HEK293 (cell line): ENCODE data around the gene ATP5PB.

Experiments used
- CTCF ChIA-PET: fragments of 350-600 bp; formaldehyde crosslinking; extraction: SDS; loops from one replicate; lab custom pipeline; 2021; ENCODE audit warnings: antibody characterized with exemption; lab: Yijun Ruan, JAX
- POLR2A ChIA-PET: fragments of 300-600 bp; formaldehyde crosslinking; extraction: SDS; loops from one replicate; lab custom pipeline; 2020; ENCODE audit warnings: antibody characterized with exemption, inconsistent platforms; lab: Yijun Ruan, JAX
- H3K27ac ChIP-seq: fragments of 200-500 bp; sonication (Bioruptor generic); 2 replicates; pipeline ENCODE4 v1.5.1; 2014; ENCODE audit warnings: low read depth, low read length, control low read depth, inconsistent platforms; ENCODE audit errors: extremely low read depth
- H3K36me3 ChIP-seq, 2 experiments: fragments of 200-500 bp in 1 of 2; sonication (Bioruptor generic) in 1 of 2; 1 replicate in 1 of 2; 2 replicates in 1 of 2; pipeline ENCODE4 v1.5.1; 2014 to 2017; ENCODE audit warnings: inconsistent platforms in 2 of 2, low read length in 2 of 2; ENCODE audit not compliant: control insufficient read depth in 2 of 2, insufficient read depth in 1 of 2
- H3K4me1 ChIP-seq: fragments of 200-500 bp; sonication (Bioruptor generic); 2 replicates; pipeline ENCODE4 v1.5.1; 2014; ENCODE audit warnings: mild to moderate bottlenecking, low read length, inconsistent platforms; ENCODE audit not compliant: control insufficient read depth, insufficient read depth
- H3K4me3 ChIP-seq: 2 replicates; pipeline ENCODE4 v1.5.1; 2011; ENCODE audit warnings: low read depth, mild to moderate bottlenecking, control low read depth, low read length, moderate library complexity
- H3K9me3 ChIP-seq: fragments of 200-500 bp; sonication (Bioruptor generic); 2 replicates; pipeline ENCODE4 v1.5.1; 2014; ENCODE audit warnings: low read depth, low read length, inconsistent platforms; ENCODE audit not compliant: control insufficient read depth, insufficient read depth
- ZNF214 ChIP-seq: fragments of 450-650 bp; formaldehyde crosslinking; IDR thresholded peaks from 2 replicates; pipeline ENCODE4 v1.5.1; 2017; ENCODE audit warnings: missing biosample characterization, mild to moderate bottlenecking, missing genetic modification characterization, borderline replicate concordance
- ZNF394 ChIP-seq: fragments of 450-650 bp; formaldehyde crosslinking; IDR thresholded peaks from 2 replicates; pipeline ENCODE4 v1.5.1; 2016; ENCODE audit warnings: missing biosample characterization, missing genetic modification characterization, mild to moderate bottlenecking, moderate library complexity, borderline replicate concordance
- ZNF404 ChIP-seq: fragments of 450-650 bp; formaldehyde crosslinking; IDR thresholded peaks from 2 replicates; pipeline ENCODE4 v1.5.1; 2017; ENCODE audit warnings: missing biosample characterization, missing genetic modification characterization
- ZNF548 ChIP-seq: fragments of 450-650 bp; formaldehyde crosslinking; IDR thresholded peaks from 2 replicates; pipeline ENCODE4 v1.5.1; 2016; ENCODE audit warnings: missing biosample characterization, missing genetic modification characterization
- ZNF600 ChIP-seq: fragments of 450-650 bp; formaldehyde crosslinking; IDR thresholded peaks from 2 replicates; pipeline ENCODE4 v1.5.1; 2016; ENCODE audit warnings: missing biosample characterization, missing genetic modification characterization
- ZNF707 ChIP-seq: fragments of 450-650 bp; formaldehyde crosslinking; IDR thresholded peaks from 2 replicates; pipeline ENCODE4 v1.5.1; 2016; ENCODE audit warnings: missing biosample characterization, missing genetic modification characterization
- ZSCAN16 ChIP-seq: fragments of 450-650 bp; formaldehyde crosslinking; IDR thresholded peaks from 2 replicates; pipeline ENCODE4 v1.5.1; 2016; ENCODE audit warnings: missing biosample characterization, missing genetic modification characterization
- TF ChIP-seq, protein P1 (sequence below): fragments of 450-650 bp; IDR thresholded peaks from 2 replicates; pipeline ENCODE4 v1.5.1; 2018; ENCODE audit warnings: missing biosample characterization, mild to moderate bottlenecking, missing genetic modification characterization
- TF ChIP-seq, protein P2 (sequence below): fragments of 450-650 bp; formaldehyde crosslinking; conservative IDR thresholded peaks from 2 replicates; pipeline ENCODE4 v1.5.1; 2016; ENCODE audit warnings: low read depth, missing biosample characterization, missing genetic modification characterization
- TF ChIP-seq, protein P3 (sequence below): fragments of 450-650 bp; formaldehyde crosslinking; IDR thresholded peaks from 2 replicates; pipeline ENCODE4 v1.5.1; 2016; ENCODE audit warnings: missing biosample characterization, missing genetic modification characterization

ATP5PB gene

DNA sequence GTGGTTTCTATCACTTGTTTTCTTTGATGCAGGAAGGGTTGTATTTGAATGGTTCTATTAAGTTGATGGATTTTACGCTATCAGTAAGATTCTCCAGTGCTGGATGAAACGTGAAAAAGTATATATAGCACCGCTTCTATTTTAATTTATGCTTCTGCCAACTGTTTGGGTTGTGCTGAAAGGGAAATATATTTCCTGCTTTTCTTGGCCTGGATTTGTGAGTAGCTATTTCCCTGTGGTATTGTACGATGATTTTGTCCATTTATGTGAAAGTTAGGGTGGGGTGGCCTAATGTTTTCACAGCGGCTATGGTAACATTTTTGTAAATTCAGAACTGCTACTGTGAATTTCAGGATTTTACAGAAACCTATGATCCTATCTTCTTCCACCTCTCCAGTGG, 24.8 kb downstream of the ATP5PB start:
- ChIA-PET CTCF (interaction anchor here (0.5 kb wide), 1 partner anchor 79 kb away, joined by 3 read pairs; no protein-coding TSS in a partner anchor), POLR2A (no interaction called here)
- Histone ChIP-seq H3K27ac (no peak overlapping the region), H3K9me3 (no peaks in the 10 kb centered on the region), H3K4me3 (no peak overlapping the region), H3K36me3 (peaks cover 0 to 22% of the 10 kb centered on the region in 2 experiments; a peak in 1 of 3 replicates), H3K4me1 (no peaks in the 10 kb centered on the region)
- TF ChIP-seq, protein P1, sequence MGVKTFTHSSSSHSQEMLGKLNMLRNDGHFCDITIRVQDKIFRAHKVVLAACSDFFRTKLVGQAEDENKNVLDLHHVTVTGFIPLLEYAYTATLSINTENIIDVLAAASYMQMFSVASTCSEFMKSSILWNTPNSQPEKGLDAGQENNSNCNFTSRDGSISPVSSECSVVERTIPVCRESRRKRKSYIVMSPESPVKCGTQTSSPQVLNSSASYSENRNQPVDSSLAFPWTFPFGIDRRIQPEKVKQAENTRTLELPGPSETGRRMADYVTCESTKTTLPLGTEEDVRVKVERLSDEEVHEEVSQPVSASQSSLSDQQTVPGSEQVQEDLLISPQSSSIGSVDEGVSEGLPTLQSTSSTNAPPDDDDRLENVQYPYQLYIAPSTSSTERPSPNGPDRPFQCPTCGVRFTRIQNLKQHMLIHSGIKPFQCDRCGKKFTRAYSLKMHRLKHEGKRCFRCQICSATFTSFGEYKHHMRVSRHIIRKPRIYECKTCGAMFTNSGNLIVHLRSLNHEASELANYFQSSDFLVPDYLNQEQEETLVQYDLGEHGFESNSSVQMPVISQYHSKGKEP (tag by site-specific recombination) = no peak
- TF ChIP-seq ZNF214 (tag by site-specific recombination) (no peak), ZNF548 (tag by site-specific recombination) (no peak), ZNF404 (tag by site-specific recombination) (no peak), ZNF707 (tag by site-specific recombination) (no peak)

DNA sequence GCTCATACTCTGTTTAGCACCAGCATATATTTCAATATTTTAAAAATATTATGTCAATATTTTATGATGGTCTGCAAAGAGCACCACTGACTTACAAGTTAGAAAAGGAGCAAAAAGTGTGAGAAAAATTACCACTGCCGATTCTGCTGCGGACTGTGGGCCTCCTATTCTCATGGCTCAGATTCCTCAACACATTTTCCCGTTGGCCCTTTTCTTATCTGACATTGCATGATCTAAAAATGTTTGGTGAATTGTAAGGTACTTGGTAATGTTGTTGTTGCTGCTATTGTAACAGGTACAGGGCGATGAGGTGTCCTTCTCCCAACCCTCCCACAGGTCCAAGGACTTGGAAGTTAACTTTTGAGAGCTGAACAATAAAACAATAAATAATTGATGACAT, 25.3 kb downstream of the ATP5PB start:
- CTCF ChIA-PET = interaction anchor here (0.7 to 0.8 kb wide), 2 partner anchors 32 to 129 kb away, joined by 3 to 4 read pairs; no protein-coding TSS in a partner anchor
- TF ChIP-seq, protein P2, sequence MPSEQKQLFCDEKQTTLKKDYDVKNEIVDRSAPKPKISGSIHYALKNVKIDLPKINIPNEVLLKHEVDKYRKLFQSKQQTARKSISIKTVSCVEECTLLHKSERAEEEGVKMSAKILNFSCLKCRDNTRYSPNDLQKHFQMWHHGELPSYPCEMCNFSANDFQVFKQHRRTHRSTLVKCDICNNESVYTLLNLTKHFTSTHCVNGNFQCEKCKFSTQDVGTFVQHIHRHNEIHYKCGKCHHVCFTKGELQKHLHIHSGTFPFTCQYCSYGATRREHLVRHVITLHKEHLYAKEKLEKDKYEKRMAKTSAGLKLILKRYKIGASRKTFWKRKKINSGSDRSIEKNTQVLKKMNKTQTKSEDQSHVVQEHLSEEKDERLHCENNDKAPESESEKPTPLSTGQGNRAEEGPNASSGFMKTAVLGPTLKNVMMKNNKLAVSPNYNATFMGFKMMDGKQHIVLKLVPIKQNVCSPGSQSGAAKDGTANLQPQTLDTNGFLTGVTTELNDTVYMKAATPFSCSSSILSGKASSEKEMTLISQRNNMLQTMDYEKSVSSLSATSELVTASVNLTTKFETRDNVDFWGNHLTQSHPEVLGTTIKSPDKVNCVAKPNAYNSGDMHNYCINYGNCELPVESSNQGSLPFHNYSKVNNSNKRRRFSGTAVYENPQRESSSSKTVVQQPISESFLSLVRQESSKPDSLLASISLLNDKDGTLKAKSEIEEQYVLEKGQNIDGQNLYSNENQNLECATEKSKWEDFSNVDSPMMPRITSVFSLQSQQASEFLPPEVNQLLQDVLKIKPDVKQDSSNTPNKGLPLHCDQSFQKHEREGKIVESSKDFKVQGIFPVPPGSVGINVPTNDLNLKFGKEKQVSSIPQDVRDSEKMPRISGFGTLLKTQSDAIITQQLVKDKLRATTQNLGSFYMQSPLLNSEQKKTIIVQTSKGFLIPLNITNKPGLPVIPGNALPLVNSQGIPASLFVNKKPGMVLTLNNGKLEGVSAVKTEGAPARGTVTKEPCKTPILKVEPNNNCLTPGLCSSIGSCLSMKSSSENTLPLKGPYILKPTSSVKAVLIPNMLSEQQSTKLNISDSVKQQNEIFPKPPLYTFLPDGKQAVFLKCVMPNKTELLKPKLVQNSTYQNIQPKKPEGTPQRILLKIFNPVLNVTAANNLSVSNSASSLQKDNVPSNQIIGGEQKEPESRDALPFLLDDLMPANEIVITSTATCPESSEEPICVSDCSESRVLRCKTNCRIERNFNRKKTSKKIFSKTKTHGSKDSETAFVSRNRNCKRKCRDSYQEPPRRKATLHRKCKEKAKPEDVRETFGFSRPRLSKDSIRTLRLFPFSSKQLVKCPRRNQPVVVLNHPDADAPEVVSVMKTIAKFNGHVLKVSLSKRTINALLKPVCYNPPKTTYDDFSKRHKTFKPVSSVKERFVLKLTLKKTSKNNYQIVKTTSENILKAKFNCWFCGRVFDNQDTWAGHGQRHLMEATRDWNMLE (tag by site-specific recombination) = no peak
- TF ChIP-seq ZNF394 (no peak), ZNF404 (tag by site-specific recombination) (no peak)
- TF ChIP-seq, protein P3, sequence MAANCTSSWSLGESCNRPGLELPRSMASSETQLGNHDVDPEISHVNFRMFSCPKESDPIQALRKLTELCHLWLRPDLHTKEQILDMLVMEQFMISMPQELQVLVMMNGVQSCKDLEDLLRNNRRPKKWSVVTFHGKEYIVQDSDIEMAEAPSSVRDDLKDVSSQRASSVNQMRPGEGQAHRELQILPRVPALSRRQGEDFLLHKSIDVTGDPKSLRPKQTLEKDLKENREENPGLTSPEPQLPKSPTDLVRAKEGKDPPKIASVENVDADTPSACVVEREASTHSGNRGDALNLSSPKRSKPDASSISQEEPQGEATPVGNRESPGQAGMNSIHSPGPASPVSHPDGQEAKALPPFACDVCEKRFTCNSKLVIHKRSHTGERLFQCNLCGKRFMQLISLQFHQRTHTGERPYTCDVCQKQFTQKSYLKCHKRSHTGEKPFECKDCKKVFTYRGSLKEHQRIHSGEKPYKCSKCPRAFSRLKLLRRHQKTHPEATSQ (tag by site-specific recombination) = no peak
- POLR2A ChIA-PET = no interaction called here
- no peak overlapping the region for H3K27ac ChIP-seq
- H3K36me3 ChIP-seq = peaks cover 0 to 18% of the 10 kb centered on the region in 2 experiments; a peak in 1 of 3 replicates
- H3K4me1 ChIP-seq = no peaks in the 10 kb centered on the region
- H3K4me3 ChIP-seq = no peak overlapping the region
- no peaks in the 10 kb centered on the region for H3K9me3 ChIP-seq

DNA sequence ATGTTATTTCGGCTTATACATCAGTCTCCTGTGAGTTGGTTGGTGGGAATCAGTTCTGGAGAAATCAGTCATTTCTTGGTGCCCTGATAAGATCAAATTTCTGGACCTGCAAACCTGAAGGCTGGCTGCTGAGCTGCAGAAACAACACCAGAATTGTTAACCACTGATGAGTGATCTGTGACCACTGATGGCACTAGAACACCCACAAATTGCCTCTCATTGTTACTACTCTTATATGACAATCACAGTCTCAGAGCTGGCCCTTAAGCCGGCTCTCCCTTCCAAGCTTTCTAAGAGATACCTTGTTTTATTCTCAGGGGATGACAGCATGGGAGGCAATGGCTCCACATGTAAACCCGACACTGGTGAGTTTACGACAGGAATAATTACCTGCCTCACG, 26.4 kb downstream of the ATP5PB start:
- POLR2A ChIA-PET = interaction anchor here (0.9 kb wide), 1 partner anchor 15 kb away, joined by 3 read pairs; no protein-coding TSS in a partner anchor
- no peaks in the 10 kb centered on the region for H3K9me3 ChIP-seq
- no peak overlapping the region for H3K4me3 ChIP-seq
- peaks cover 0 to 8% of the 10 kb centered on the region in 2 experiments; a peak in 1 of 3 replicates for H3K36me3 ChIP-seq
- H3K4me1 ChIP-seq = no peaks in the 10 kb centered on the region
- 0 out of 2 replicates have a peak, but pooled peaks have one; percentile 28 for TF ChIP-seq ZSCAN16 (tag by site-specific recombination)
- TF ChIP-seq ZNF600 (tag by site-specific recombination) = no peak
- TF ChIP-seq, all 188 proteins: peak for 1
- H3K27ac ChIP-seq = no peak overlapping the region
- CTCF ChIA-PET = no interaction called here
